Keratinocyte (primary cell): Measurements from ENCODE around the gene NEK10. TPM values are rescaled to one million over a fixed set of nuclear protein-coding genes. Genes with fewer than 3 reads are reported as not detected.

Experiments
- DNase-seq: peaks from one replicate; pipeline ENCODE4 v3.0.0-alpha.2; 2011; ENCODE audit warnings: low read depth, missing footprints, low spot score
- FAIRE-seq: peaks from 2 replicates; lab custom pipeline; 2011; peaks lifted over from hg19 to GRCh38; lab: Jason Lieb, UNC
- H2AFZ ChIP-seq: 2 replicates; pipeline ENCODE4 v1.6.0; 2012; ENCODE audit warnings: low read length, control low read depth, inconsistent platforms; ENCODE audit not compliant: control insufficient read depth
- H3K27ac ChIP-seq: 2 replicates; pipeline ENCODE4 v1.5.1; 2011; ENCODE audit warnings: low read length; ENCODE audit not compliant: control insufficient read depth, insufficient read depth
- H3K27me3 ChIP-seq: 3 replicates; pipeline ENCODE4 v1.6.0; 2011; ENCODE audit warnings: low read length; ENCODE audit not compliant: control insufficient read depth, insufficient read depth; ENCODE audit errors: extremely low read depth
- H3K36me3 ChIP-seq, 2 experiments: 2 replicates in 1 of 2; 3 replicates in 1 of 2; pipeline ENCODE4 v1.5.1; 2011; ENCODE audit warnings: low read length in 2 of 2, mild to moderate bottlenecking in 1 of 2; ENCODE audit not compliant: control insufficient read depth in 2 of 2, insufficient read depth in 2 of 2; ENCODE audit errors: extremely low read depth in 1 of 2
- H3K4me1 ChIP-seq: 3 replicates; pipeline ENCODE4 v1.5.1; 2011; ENCODE audit warnings: low read length; ENCODE audit not compliant: control insufficient read depth, insufficient read depth; ENCODE audit errors: extremely low read depth
- H3K4me2 ChIP-seq: 3 replicates; pipeline ENCODE4 v1.6.0; 2011; ENCODE audit warnings: low read depth, low read length; ENCODE audit not compliant: control insufficient read depth, insufficient read depth; ENCODE audit errors: extremely low read depth
- H3K4me3 ChIP-seq, 3 experiments: fragments of 200-600 bp in 1 of 3; sonication (generic) in 1 of 3; 2 replicates in 2 of 3; 3 replicates in 1 of 3; pipeline ENCODE4 v1.5.1; 2011 to 2016; ENCODE audit warnings: low read length in 3 of 3, mild to moderate bottlenecking in 3 of 3, control low read depth in 2 of 3, inconsistent platforms in 1 of 3, low read depth in 1 of 3, mixed read lengths in 1 of 3, mixed run types in 1 of 3, moderate library complexity in 1 of 3; ENCODE audit not compliant: control insufficient read depth in 2 of 3, insufficient read depth in 2 of 3; ENCODE audit errors: extremely low read depth in 1 of 3
- H3K79me2 ChIP-seq: 2 replicates; pipeline ENCODE4 v1.6.0; 2012; ENCODE audit warnings: low read length; ENCODE audit not compliant: control insufficient read depth, insufficient read depth
- H3K9ac ChIP-seq: 3 replicates; pipeline ENCODE4 v1.6.0; 2011; ENCODE audit warnings: low read length; ENCODE audit not compliant: control insufficient read depth, insufficient read depth; ENCODE audit errors: extremely low read depth
- H3K9me1 ChIP-seq: 3 replicates; pipeline ENCODE4 v1.6.0; 2011; ENCODE audit warnings: low read length; ENCODE audit not compliant: control insufficient read depth, insufficient read depth; ENCODE audit errors: extremely low read depth
- H3K9me3 ChIP-seq: 2 replicates; pipeline ENCODE4 v1.5.1; 2012; ENCODE audit warnings: low read depth, low read length; ENCODE audit not compliant: control insufficient read depth
- H4K20me1 ChIP-seq: 3 replicates; pipeline ENCODE4 v1.6.0; 2011; ENCODE audit warnings: low read length; ENCODE audit not compliant: control insufficient read depth, insufficient read depth; ENCODE audit errors: extremely low read depth
- EZH2 ChIP-seq: IDR thresholded peaks from one replicate; pipeline ENCODE4 v1.6.1; 2012; ENCODE audit warnings: inconsistent platforms, mild to moderate bottlenecking, low read length, moderate library complexity
- dilution Hi-C: fragments of 300-500 bp; cut with MboI; formaldehyde crosslinking; loops from one replicate; pipeline ENCODE4 v1.7.0; 2020; ENCODE audit warnings: low sequenced_read_pairs; ENCODE audit not compliant: extremely low pct_ligation_motif_present
- polyA plus RNA-seq, 5 experiments: library from polyadenylated mRNA; depleted of rRNA in 3 of 5; stranded (reverse) in 3 of 5; stranded (forward) in 1 of 5; unstranded in 1 of 5; fragments of >200 nt; gene quantifications; 1 replicate in 1 of 5; 2 replicates in 3 of 5; 3 replicates in 1 of 5; pipeline versions ENCODE4 v1.2.1 to v1.2.3, GENCODE V29; 2011 to 2012; ENCODE audit warnings: missing spikeins in 2 of 5, low read depth in 1 of 5, low replicate concordance in 1 of 5
- TF ChIP-seq, protein P1 (sequence below), 3 experiments: IDR thresholded peaks in 1 of 3; conservative IDR thresholded peaks in 1 of 3; optimal IDR thresholded peaks in 1 of 3; 2 replicates in 2 of 3; 3 replicates in 1 of 3; pipeline versions ENCODE3 to v1.5.1; 2011; ENCODE audit warnings: low read length in 3 of 3, mild to moderate bottlenecking in 3 of 3, moderate library complexity in 2 of 3, control low read depth in 1 of 3, inconsistent platforms in 1 of 3; ENCODE audit not compliant: insufficient read depth in 2 of 3; ENCODE audit errors: extremely low read depth in 1 of 3

NEK10 gene
- polyA plus RNA-seq, 1 donor (not counting 4 experiments of a cell fraction or from before 2014, with no cell fraction given): 0.98 TPM

- no peak overlapping the region for H3K4me2 ChIP-seq
- H3K27me3 ChIP-seq: no peaks in the 10 kb centered on the region
- no peak overlapping the region for H3K4me3 ChIP-seq
- dilution Hi-C loops: loop anchor here (25.0 kb wide), 1 partner anchor 124 kb away; no protein-coding TSS in a partner anchor
- H4K20me1 ChIP-seq: no peaks in the 10 kb centered on the region
- no peak for FAIRE-seq
- DNase-seq: no peak
- H3K9ac ChIP-seq: no peak overlapping the region
- TF ChIP-seq, protein P1, sequence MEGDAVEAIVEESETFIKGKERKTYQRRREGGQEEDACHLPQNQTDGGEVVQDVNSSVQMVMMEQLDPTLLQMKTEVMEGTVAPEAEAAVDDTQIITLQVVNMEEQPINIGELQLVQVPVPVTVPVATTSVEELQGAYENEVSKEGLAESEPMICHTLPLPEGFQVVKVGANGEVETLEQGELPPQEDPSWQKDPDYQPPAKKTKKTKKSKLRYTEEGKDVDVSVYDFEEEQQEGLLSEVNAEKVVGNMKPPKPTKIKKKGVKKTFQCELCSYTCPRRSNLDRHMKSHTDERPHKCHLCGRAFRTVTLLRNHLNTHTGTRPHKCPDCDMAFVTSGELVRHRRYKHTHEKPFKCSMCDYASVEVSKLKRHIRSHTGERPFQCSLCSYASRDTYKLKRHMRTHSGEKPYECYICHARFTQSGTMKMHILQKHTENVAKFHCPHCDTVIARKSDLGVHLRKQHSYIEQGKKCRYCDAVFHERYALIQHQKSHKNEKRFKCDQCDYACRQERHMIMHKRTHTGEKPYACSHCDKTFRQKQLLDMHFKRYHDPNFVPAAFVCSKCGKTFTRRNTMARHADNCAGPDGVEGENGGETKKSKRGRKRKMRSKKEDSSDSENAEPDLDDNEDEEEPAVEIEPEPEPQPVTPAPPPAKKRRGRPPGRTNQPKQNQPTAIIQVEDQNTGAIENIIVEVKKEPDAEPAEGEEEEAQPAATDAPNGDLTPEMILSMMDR (optimal IDR thresholded peaks at IDR 0.05 in 1 of 3, IDR thresholded peaks at IDR 0.05 in 1 of 3, conservative IDR thresholded peaks at IDR 0.05 in 1 of 3; ENCODE audit: extremely low read depth in 1 of 3, insufficient read depth in 2 of 3, low read length in 3 of 3): no peak
- TF ChIP-seq EZH2: no peak
- no peak overlapping the region for H3K27ac ChIP-seq
- no peaks in the 10 kb centered on the region for H3K9me1 ChIP-seq
- H3K9me3 ChIP-seq: no peaks in the 10 kb centered on the region
- no peak overlapping the region for H2AFZ ChIP-seq
- H3K4me1 ChIP-seq: no peaks in the 10 kb centered on the region
- no peaks in the 10 kb centered on the region for H3K79me2 ChIP-seq
- no peaks in the 10 kb centered on the region for H3K36me3 ChIP-seq
These were observed 230.6 kb downstream of the NEK10 start for GRCh38 chr3:27138562-27138961.

DNA sequence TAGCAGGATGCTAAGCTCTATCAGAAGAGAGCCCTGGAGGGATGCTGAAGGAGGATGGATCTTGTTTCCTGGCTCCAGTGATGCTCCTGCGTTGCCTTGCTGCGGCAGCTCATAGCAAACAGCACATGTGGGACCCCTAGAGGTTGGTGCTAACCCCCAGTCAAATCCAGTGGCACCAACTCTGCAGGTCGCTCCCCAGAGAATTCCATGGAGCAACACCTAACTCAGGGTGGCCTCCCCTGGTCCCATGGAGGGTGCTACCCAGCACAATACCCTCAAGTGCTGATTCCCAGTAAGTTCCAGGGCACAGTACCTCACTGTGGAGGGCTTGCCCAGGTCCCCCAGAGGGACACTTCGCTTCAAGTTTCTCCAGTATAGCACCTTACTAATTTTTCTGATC lies 231.2 kb downstream of the NEK10 start:
- DNase-seq: no peak
- Histone ChIP-seq H4K20me1 (no peaks in the 10 kb centered on the region), H3K36me3 (no peaks in the 10 kb centered on the region), H3K27ac (no peak overlapping the region), H3K9me1 (no peaks in the 10 kb centered on the region), H3K9ac (no peak overlapping the region), H3K9me3 (no peaks in the 10 kb centered on the region), H3K4me1 (no peaks in the 10 kb centered on the region), H3K4me2 (no peak overlapping the region), H2AFZ (no peak overlapping the region), H3K79me2 (no peaks in the 10 kb centered on the region), H3K27me3 (no peaks in the 10 kb centered on the region), H3K4me3 (no peak overlapping the region)
- dilution Hi-C loops: loop anchor here (25.0 kb wide), 1 partner anchor 124 kb away; no protein-coding TSS in a partner anchor
- TF ChIP-seq, protein P1 (optimal IDR thresholded peaks at IDR 0.05 in 1 of 3, IDR thresholded peaks at IDR 0.05 in 1 of 3, conservative IDR thresholded peaks at IDR 0.05 in 1 of 3; ENCODE audit: extremely low read depth in 1 of 3, insufficient read depth in 2 of 3, low read length in 3 of 3): no peak
- no peak for TF ChIP-seq EZH2
- FAIRE-seq: no peak
